DOHH2 (cell line): ENCODE results near the gene MOCS2.

Experiments
- H3F3A ChIP-seq: fragments of 200-600 bp; sonication (generic), shearing (Covaris generic); 2 replicates; pipeline ENCODE4 v1.6.0; 2016; ENCODE audit warnings: antibody characterized with exemption, mild to moderate bottlenecking; ENCODE audit not compliant: control insufficient read depth, insufficient read depth
- H3K27ac ChIP-seq: fragments of 200-600 bp; sonication (generic); 2 replicates; pipeline ENCODE4 v1.5.1; 2014; ENCODE audit warnings: low read depth, mild to moderate bottlenecking, low read length, moderate library complexity
- H3K27me3 ChIP-seq: fragments of 200-600 bp; sonication (generic); 2 replicates; pipeline ENCODE4 v1.6.1; 2014; ENCODE audit warnings: mild to moderate bottlenecking, low read length, mixed read lengths; ENCODE audit not compliant: control insufficient read depth
- H3K36me3 ChIP-seq: fragments of 200-600 bp; sonication (generic); 2 replicates; pipeline ENCODE4 v1.6.1; 2014; ENCODE audit warnings: mild to moderate bottlenecking, low read length, moderate library complexity, mixed read lengths; ENCODE audit not compliant: control insufficient read depth
- H3K4me1 ChIP-seq: fragments of 200-600 bp; sonication (generic); 2 replicates; pipeline ENCODE4 v1.6.1; 2014; ENCODE audit warnings: mild to moderate bottlenecking, low read length, mixed read lengths; ENCODE audit not compliant: control insufficient read depth
- H3K4me2 ChIP-seq: fragments of 200-600 bp; sonication (generic); 2 replicates; pipeline ENCODE4 v1.6.0; 2014; ENCODE audit warnings: mild to moderate bottlenecking, low read length, moderate library complexity
- H3K4me3 ChIP-seq: fragments of 200-600 bp; sonication (generic); 2 replicates; pipeline ENCODE4 v1.5.1; 2014; ENCODE audit warnings: mild to moderate bottlenecking, low read length, mixed read lengths
- H3K79me2 ChIP-seq: fragments of 200-600 bp; sonication (generic); 2 replicates; pipeline ENCODE4 v1.6.1; 2014; ENCODE audit warnings: mild to moderate bottlenecking, low read length, mixed read lengths; ENCODE audit not compliant: control insufficient read depth
- H3K9me2 ChIP-seq: fragments of 200-600 bp; sonication (generic); replicated peaks from 2 replicates; pipeline ENCODE4 v1.6.1; 2014; ENCODE audit warnings: mild to moderate bottlenecking, low read length, mixed read lengths; ENCODE audit not compliant: control insufficient read depth
- H3K9me3 ChIP-seq: fragments of 200-600 bp; sonication (generic); 2 replicates; pipeline ENCODE4 v1.6.1; 2014; ENCODE audit warnings: antibody characterized with exemption, low read length, mixed read lengths; ENCODE audit not compliant: control insufficient read depth, insufficient read depth
- H4K20me1 ChIP-seq: fragments of 200-600 bp; sonication (generic); 2 replicates; pipeline ENCODE4 v1.6.0; 2014; ENCODE audit warnings: low read depth, mild to moderate bottlenecking, antibody characterized with exemption, low read length, moderate library complexity; ENCODE audit not compliant: control insufficient read depth, insufficient read depth
- EZH2phosphoT487 ChIP-seq: fragments of 200-600 bp; sonication (generic); IDR thresholded peaks from 2 replicates; pipeline ENCODE4 v1.6.1; 2017; ENCODE audit warnings: borderline replicate concordance, mild to moderate bottlenecking, antibody characterized with exemption, low read length, moderate library complexity, mixed read lengths
- TF ChIP-seq, protein P1 (sequence below): fragments of 200-600 bp; sonication (generic); IDR thresholded peaks from one replicate; pipeline ENCODE4 v1.5.1; 2014; ENCODE audit warnings: antibody characterized with exemption, mild to moderate bottlenecking, low read depth, low read length; ENCODE audit not compliant: poor library complexity, severe bottlenecking

Gene MOCS2

DNA sequence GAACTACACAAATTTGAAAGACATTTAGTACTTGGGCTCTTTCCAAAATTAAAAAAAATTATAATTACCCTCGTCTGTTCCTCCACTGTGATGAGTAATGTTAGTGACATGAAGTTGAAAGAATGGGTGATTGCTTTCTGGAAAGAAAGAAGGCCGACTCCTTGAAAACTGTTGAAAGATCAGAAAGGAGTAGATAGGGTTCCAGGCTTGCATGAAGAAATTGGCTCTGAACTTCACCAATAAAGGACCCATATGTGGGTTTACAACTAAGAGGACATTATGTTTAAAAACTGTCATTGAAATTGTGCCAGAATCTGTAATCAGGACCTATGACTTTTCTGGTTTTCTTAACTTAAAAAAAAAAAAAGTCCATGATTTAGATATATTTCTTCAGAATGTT lies 20.7 kb upstream of the MOCS2 start:
- H4K20me1 ChIP-seq = no peaks in the 10 kb centered on the region
- no peak for TF ChIP-seq EZH2phosphoT487
- TF ChIP-seq, protein P1, sequence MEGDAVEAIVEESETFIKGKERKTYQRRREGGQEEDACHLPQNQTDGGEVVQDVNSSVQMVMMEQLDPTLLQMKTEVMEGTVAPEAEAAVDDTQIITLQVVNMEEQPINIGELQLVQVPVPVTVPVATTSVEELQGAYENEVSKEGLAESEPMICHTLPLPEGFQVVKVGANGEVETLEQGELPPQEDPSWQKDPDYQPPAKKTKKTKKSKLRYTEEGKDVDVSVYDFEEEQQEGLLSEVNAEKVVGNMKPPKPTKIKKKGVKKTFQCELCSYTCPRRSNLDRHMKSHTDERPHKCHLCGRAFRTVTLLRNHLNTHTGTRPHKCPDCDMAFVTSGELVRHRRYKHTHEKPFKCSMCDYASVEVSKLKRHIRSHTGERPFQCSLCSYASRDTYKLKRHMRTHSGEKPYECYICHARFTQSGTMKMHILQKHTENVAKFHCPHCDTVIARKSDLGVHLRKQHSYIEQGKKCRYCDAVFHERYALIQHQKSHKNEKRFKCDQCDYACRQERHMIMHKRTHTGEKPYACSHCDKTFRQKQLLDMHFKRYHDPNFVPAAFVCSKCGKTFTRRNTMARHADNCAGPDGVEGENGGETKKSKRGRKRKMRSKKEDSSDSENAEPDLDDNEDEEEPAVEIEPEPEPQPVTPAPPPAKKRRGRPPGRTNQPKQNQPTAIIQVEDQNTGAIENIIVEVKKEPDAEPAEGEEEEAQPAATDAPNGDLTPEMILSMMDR = no peak
- H3K9me2 ChIP-seq = no peaks in the 10 kb centered on the region
- no peaks in the 10 kb centered on the region for H3K9me3 ChIP-seq
- no peak overlapping the region for H3K27ac ChIP-seq
- H3F3A ChIP-seq = no peaks in the 10 kb centered on the region
- no peaks in the 10 kb centered on the region for H3K79me2 ChIP-seq
- no peaks in the 10 kb centered on the region for H3K4me1 ChIP-seq
- H3K36me3 ChIP-seq = no peaks in the 10 kb centered on the region
- H3K4me3 ChIP-seq = no peak overlapping the region
- no peak overlapping the region for H3K4me2 ChIP-seq
- no peaks in the 10 kb centered on the region for H3K27me3 ChIP-seq

DNA sequence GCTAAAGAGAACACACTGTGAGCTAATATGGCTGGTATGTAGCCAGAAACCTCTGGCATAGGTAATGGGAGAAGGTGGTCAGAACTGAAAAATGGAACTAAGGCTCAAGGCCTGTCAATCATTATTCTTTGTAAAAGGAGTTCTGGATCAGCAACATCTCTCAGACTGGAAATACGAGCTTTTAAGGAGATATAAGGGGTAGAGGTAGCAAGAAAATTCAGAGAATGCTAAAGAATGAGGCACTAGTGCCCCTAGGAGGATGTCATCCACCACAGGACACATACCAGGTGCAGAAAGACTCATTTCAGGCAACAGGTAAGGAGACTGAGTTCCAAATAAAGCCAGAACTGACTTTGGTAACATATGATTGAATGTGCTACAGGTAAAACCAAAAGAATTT lies 18.9 kb upstream of the MOCS2 start:
- H3K4me3 ChIP-seq = no peak overlapping the region
- no peaks in the 10 kb centered on the region for H3K9me3 ChIP-seq
- no peaks in the 10 kb centered on the region for H4K20me1 ChIP-seq
- no peaks in the 10 kb centered on the region for H3K79me2 ChIP-seq
- no peaks in the 10 kb centered on the region for H3F3A ChIP-seq
- no peaks in the 10 kb centered on the region for H3K27me3 ChIP-seq
- H3K9me2 ChIP-seq = no peaks in the 10 kb centered on the region
- no peak for TF ChIP-seq EZH2phosphoT487
- TF ChIP-seq, protein P1 = no peak
- no peaks in the 10 kb centered on the region for H3K36me3 ChIP-seq
- no peak overlapping the region for H3K27ac ChIP-seq
- no peaks in the 10 kb centered on the region for H3K4me1 ChIP-seq
- H3K4me2 ChIP-seq = no peak overlapping the region

DNA sequence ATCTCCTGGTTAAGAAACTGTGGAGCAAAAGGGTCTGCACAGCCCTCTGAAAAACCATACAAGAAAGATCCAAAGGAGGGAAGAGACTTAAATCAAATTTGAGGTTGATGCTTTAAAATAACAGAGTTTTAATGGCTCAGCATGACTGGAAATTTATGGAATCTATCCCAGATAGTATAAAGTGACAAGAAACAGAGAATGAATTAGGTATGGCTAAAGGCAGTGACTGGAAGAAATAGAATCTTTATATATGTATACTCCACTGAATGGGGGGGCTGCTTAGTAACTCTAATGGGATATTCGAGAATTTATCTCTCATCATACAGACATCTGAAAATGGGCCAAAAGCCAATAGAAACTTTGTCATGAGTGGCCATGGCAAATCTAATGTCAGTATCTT lies 17.6 kb upstream of the MOCS2 start:
- TF ChIP-seq, protein P1 = no peak
- TF ChIP-seq EZH2phosphoT487 = no peak

DNA sequence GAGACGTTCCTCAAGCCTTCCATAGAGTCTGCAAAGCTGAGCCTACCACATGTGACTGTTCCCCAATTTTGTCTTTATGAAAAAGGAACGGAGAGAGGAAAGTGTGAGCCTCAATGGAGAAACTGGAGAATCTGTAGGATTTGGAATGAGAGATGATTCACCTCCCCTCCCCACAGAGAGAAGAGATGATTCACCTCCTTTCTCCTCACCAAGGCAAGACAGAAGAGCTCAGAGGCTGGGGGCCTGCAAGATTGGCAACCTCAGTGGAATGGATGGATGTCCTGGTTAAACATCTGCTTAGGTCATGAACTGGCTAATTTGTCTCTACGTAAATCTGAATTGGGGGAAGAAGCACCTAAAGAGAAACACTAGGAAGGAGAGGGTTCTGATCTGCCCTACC lies 17.0 kb upstream of the MOCS2 start:
- H3K4me1 ChIP-seq = no peaks in the 10 kb centered on the region

More for the DNA sequence above, 17.6 kb upstream of the MOCS2 start:
- no peaks in the 10 kb centered on the region for H3K9me3 ChIP-seq
- no peaks in the 10 kb centered on the region for H3F3A ChIP-seq
- no peaks in the 10 kb centered on the region for H3K36me3 ChIP-seq
- no peaks in the 10 kb centered on the region for H4K20me1 ChIP-seq
- H3K27me3 ChIP-seq = no peaks in the 10 kb centered on the region
- H3K4me2 ChIP-seq = no peak overlapping the region
- no peaks in the 10 kb centered on the region for H3K4me1 ChIP-seq
- H3K79me2 ChIP-seq = no peaks in the 10 kb centered on the region
- H3K27ac ChIP-seq = no peak overlapping the region
- H3K4me3 ChIP-seq = no peak overlapping the region
- H3K9me2 ChIP-seq = no peaks in the 10 kb centered on the region

More for the DNA sequence above, 17.0 kb upstream of the MOCS2 start:
- no peaks in the 10 kb centered on the region for H3K9me3 ChIP-seq
- no peaks in the 10 kb centered on the region for H3F3A ChIP-seq
- H3K36me3 ChIP-seq = no peaks in the 10 kb centered on the region
- H3K4me3 ChIP-seq = no peak overlapping the region
- no peaks in the 10 kb centered on the region for H3K79me2 ChIP-seq
- no peak overlapping the region for H3K4me2 ChIP-seq
- no peaks in the 10 kb centered on the region for H3K27me3 ChIP-seq
- TF ChIP-seq, protein P1 = no peak
- TF ChIP-seq EZH2phosphoT487 = no peak
- no peaks in the 10 kb centered on the region for H3K9me2 ChIP-seq
- H4K20me1 ChIP-seq = no peaks in the 10 kb centered on the region
- no peak overlapping the region for H3K27ac ChIP-seq
